Neuron (in vitro differentiated cells): Measurements from ENCODE around the gene FHIP2A.
"Not testable (repeated sequence)": the region's sequence is repeated elsewhere in the genome, so short reads cannot be mapped to it uniquely, and the experiment has no call there.

ENCODE experiments used
- H2AFZ ChIP-seq: one replicate; pipeline ENCODE4 v1.6.1; 2013; ENCODE audit warnings: low read depth, mild to moderate bottlenecking, inconsistent platforms, low read length, moderate library complexity
- H3K27me3 ChIP-seq: one replicate; pipeline ENCODE4 v1.6.1; 2013; ENCODE audit warnings: low read length; ENCODE audit not compliant: insufficient read depth
- H3K36me3 ChIP-seq: one replicate; pipeline ENCODE4 v1.6.1; 2013; ENCODE audit warnings: low read length; ENCODE audit not compliant: insufficient read depth
- H3K4me1 ChIP-seq: one replicate; pipeline ENCODE4 v1.6.1; 2013; ENCODE audit warnings: low read length; ENCODE audit not compliant: insufficient read depth
- H3K4me3 ChIP-seq: 2 replicates; pipeline ENCODE4 v1.5.1; 2013; ENCODE audit warnings: mild to moderate bottlenecking, low read length, moderate library complexity
- H3K9me3 ChIP-seq: one replicate; pipeline ENCODE4 v1.6.1; 2013; ENCODE audit warnings: low read length

The FHIP2A gene

GRCh38 chr10:114824391-114824790 lies 2.8 kb downstream of the FHIP2A start:
- Histone ChIP-seq H3K4me1 (peaks cover 4% of the 10 kb centered on the region), H3K4me3 (no peak overlapping the region), H3K9me3 (peaks cover 4% of the 10 kb centered on the region), H2AFZ (no peak overlapping the region), H3K27me3 (no peaks in the 10 kb centered on the region), H3K36me3 (peaks cover 2% of the 10 kb centered on the region)

GRCh38 chr10:114825513-114826253 lies 4.1 kb downstream of the FHIP2A start:
- no peak overlapping the region for H3K4me3 ChIP-seq
- H2AFZ ChIP-seq = no peak overlapping the region
- H3K9me3 ChIP-seq = peaks cover 4% of the 10 kb centered on the region
- peaks cover 2% of the 10 kb centered on the region for H3K36me3 ChIP-seq
- H3K4me1 ChIP-seq = peaks cover 4% of the 10 kb centered on the region
- H3K27me3 ChIP-seq = no peaks in the 10 kb centered on the region

GRCh38 chr10:114829160-114829909 lies 7.8 kb downstream of the FHIP2A start:
- Histone ChIP-seq H2AFZ (no peak overlapping the region), H3K4me1 (no peaks in the 10 kb centered on the region), H3K27me3 (no peaks in the 10 kb centered on the region), H3K4me3 (no peak overlapping the region), H3K36me3 (peaks cover 18% of the 10 kb centered on the region), H3K9me3 (no peaks in the 10 kb centered on the region)

GRCh38 chr10:114831186-114831867 lies 9.7 kb downstream of the FHIP2A start:
- Histone ChIP-seq H3K9me3 (no peaks in the 10 kb centered on the region), H3K4me3 (no peak overlapping the region), H3K27me3 (no peaks in the 10 kb centered on the region), H3K36me3 (peaks cover 31% of the 10 kb centered on the region), H3K4me1 (no peaks in the 10 kb centered on the region), H2AFZ (no peak overlapping the region)

GRCh38 chr10:114837690-114838089 lies 16.1 kb downstream of the FHIP2A start:
- Histone ChIP-seq H3K4me1 (no peaks in the 10 kb centered on the region), H3K9me3 (no peaks in the 10 kb centered on the region), H3K36me3 (peaks cover 75% of the 10 kb centered on the region), H2AFZ (no peak overlapping the region), H3K27me3 (no peaks in the 10 kb centered on the region), H3K4me3 (no peak overlapping the region)

GRCh38 chr10:114839901-114840300 lies 18.3 kb downstream of the FHIP2A start:
- Histone ChIP-seq H3K4me1 (no peaks in the 10 kb centered on the region), H3K4me3 (no peak overlapping the region), H3K27me3 (no peaks in the 10 kb centered on the region), H3K9me3 (no peaks in the 10 kb centered on the region), H3K36me3 (peaks cover 77% of the 10 kb centered on the region), H2AFZ (no peak overlapping the region)

GRCh38 chr10:114845978-114846693 lies 24.6 kb downstream of the FHIP2A start:
- Histone ChIP-seq H3K27me3 (no peaks in the 10 kb centered on the region), H3K36me3 (peaks cover 82% of the 10 kb centered on the region), H2AFZ (no peak overlapping the region), H3K9me3 (peaks cover 2% of the 10 kb centered on the region), H3K4me3 (no peak overlapping the region), H3K4me1 (no peaks in the 10 kb centered on the region)

GRCh38 chr10:114847517-114847916 lies 25.9 kb downstream of the FHIP2A start:
- not testable (repeated sequence) for H2AFZ ChIP-seq, H3K4me3 ChIP-seq, H3K9me3 ChIP-seq, H3K27me3 ChIP-seq, H3K4me1 ChIP-seq
- peaks cover 82% of the 10 kb centered on the region for H3K36me3 ChIP-seq

GRCh38 chr10:114849674-114850073 lies 28.1 kb downstream of the FHIP2A start:
- Histone ChIP-seq H3K27me3 (no peaks in the 10 kb centered on the region), H3K4me1 (no peaks in the 10 kb centered on the region), H3K36me3 (peaks cover 73% of the 10 kb centered on the region), H3K4me3 (no peak overlapping the region), H3K9me3 (peaks cover 2% of the 10 kb centered on the region), H2AFZ (no peak overlapping the region)

GRCh38 chr10:114850126-114850525 lies 28.5 kb downstream of the FHIP2A start:
- Histone ChIP-seq H3K4me3 (no peak overlapping the region), H3K27me3 (no peaks in the 10 kb centered on the region), H3K9me3 (peaks cover 2% of the 10 kb centered on the region), H2AFZ (no peak overlapping the region), H3K4me1 (no peaks in the 10 kb centered on the region), H3K36me3 (peaks cover 72% of the 10 kb centered on the region)

- no peak overlapping the region for H2AFZ ChIP-seq
- H3K4me1 ChIP-seq = no peaks in the 10 kb centered on the region
- peaks cover 2% of the 10 kb centered on the region for H3K9me3 ChIP-seq
- no peak overlapping the region for H3K4me3 ChIP-seq
- peaks cover 72% of the 10 kb centered on the region for H3K36me3 ChIP-seq
- H3K27me3 ChIP-seq = no peaks in the 10 kb centered on the region
Observed at GRCh38 chr10:114851336-114851735, 29.8 kb downstream of the FHIP2A start.

- Histone ChIP-seq H3K4me3 (no peak overlapping the region), H3K27me3 (no peaks in the 10 kb centered on the region), H2AFZ (no peak overlapping the region), H3K36me3 (peaks cover 71% of the 10 kb centered on the region), H3K4me1 (no peaks in the 10 kb centered on the region), H3K9me3 (peaks cover 2% of the 10 kb centered on the region)
Observed at GRCh38 chr10:114852197-114852596, 30.6 kb downstream of the FHIP2A start.

- Histone ChIP-seq H3K36me3 (peaks cover 64% of the 10 kb centered on the region), H3K4me3 (no peak overlapping the region), H2AFZ (no peak overlapping the region)
Observed at GRCh38 chr10:114854906-114855305, 33.3 kb downstream of the FHIP2A start.

More at GRCh38 chr10:114854906-114855305, 33.3 kb downstream of the FHIP2A start:
- no peaks in the 10 kb centered on the region for H3K9me3 ChIP-seq
- no peaks in the 10 kb centered on the region for H3K27me3 ChIP-seq
- H3K4me1 ChIP-seq = no peaks in the 10 kb centered on the region
